Osteocyte (in vitro differentiated cells): ENCODE measurements around the gene MIX23. TPM values are rescaled to one million over a fixed set of nuclear protein-coding genes. Genes with fewer than 3 reads are reported as not detected.

Experiments
- DNase-seq: peaks from one replicate; pipeline ENCODE4 v3.0.0; 2021; ENCODE audit warnings: mixed read lengths; ENCODE audit not compliant: unreplicated experiment; ENCODE audit errors: extremely low spot score
- H3K27ac Mint-ChIP-seq: one replicate; pipeline ENCODE4 v1.8.0; 2021; ENCODE audit warnings: mild to moderate bottlenecking, mixed read lengths; ENCODE audit not compliant: unreplicated experiment
- H3K27me3 Mint-ChIP-seq: one replicate; pipeline ENCODE4 v1.8.0; 2021; ENCODE audit warnings: mixed read lengths; ENCODE audit not compliant: unreplicated experiment
- H3K36me3 Mint-ChIP-seq: one replicate; pipeline ENCODE4 v1.8.0; 2021; ENCODE audit warnings: mixed read lengths; ENCODE audit not compliant: unreplicated experiment
- H3K4me1 Mint-ChIP-seq: one replicate; pipeline ENCODE4 v1.8.0; 2021; ENCODE audit warnings: mixed read lengths; ENCODE audit not compliant: unreplicated experiment
- H3K4me3 Mint-ChIP-seq: one replicate; pipeline ENCODE4 v1.8.0; 2021; ENCODE audit warnings: mild to moderate bottlenecking, moderate library complexity, mixed read lengths; ENCODE audit not compliant: unreplicated experiment
- H3K9me3 Mint-ChIP-seq: one replicate; pipeline ENCODE4 v1.8.0; 2021; ENCODE audit warnings: mixed read lengths; ENCODE audit not compliant: unreplicated experiment
- CTCF ChIP-seq: fragments of 200-600 bp; sonication (generic); IDR thresholded peaks from 2 replicates; pipeline ENCODE4 v1.5.0; 2021; ENCODE audit warnings: antibody characterized with exemption, mild to moderate bottlenecking, moderate library complexity
- total RNA-seq: library from RNA; stranded (reverse); gene quantifications from 2 replicates; pipeline ENCODE4 v1.2.1, GENCODE V29; 2021

The MIX23 gene
- total RNA-seq, 1 donor from 2014 or later, result 18.1 TPM

DNA sequence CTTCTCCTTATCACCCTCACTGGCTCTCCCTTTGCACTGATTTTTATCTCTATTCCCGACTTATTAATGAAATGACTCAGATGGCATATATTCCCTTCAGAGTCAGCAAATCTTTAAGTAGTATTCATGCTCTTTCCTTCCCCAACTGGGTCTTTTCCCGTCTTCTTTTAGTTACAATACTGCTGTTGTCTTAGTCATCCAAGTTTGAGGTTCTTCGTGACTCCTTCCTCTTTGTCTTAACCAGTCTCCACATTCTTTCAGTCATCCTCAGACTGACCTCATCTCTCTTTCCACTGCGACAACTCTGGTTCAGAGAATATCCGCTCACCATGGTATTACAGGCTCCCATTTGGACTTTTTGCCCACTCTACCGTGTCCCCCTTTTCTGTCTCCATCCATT lies 20.5 kb upstream of the MIX23 start:
- Mint-ChIP-seq H3K4me1 (no peaks in the 10 kb centered on the region), H3K9me3 (no peaks in the 10 kb centered on the region), H3K36me3 (peaks cover 22% of the 10 kb centered on the region), H3K27ac (no peak overlapping the region), H3K4me3 (no peak overlapping the region), H3K27me3 (no peaks in the 10 kb centered on the region)
- no peak for DNase-seq
- TF ChIP-seq CTCF, result no peak

DNA sequence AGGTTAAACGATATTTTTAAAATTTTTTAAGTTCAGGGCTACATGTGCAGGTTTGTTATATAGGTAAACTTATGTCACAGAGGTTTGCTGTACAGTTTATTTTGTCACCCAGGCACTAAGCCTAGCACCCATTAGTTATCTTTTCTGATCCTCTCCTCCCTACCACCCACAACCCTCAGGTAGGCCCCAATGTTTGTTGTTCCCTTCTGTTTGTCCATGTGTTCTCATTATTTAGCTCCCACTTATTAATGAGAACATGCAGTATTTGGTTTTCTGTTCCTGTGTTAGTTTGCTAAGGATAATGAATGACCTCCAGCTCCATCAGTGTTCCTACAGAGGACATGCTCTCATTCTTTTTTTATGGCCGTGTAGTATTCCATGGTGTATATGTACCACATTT lies 15.9 kb upstream of the MIX23 start:
- no peak overlapping the region for H3K4me3 Mint-ChIP-seq
- H3K4me1 Mint-ChIP-seq, result peaks cover 1% of the 10 kb centered on the region
- H3K27ac Mint-ChIP-seq, result no peak overlapping the region
- no peaks in the 10 kb centered on the region for H3K9me3 Mint-ChIP-seq
- no peak for TF ChIP-seq CTCF
- peaks cover 18% of the 10 kb centered on the region for H3K36me3 Mint-ChIP-seq
- H3K27me3 Mint-ChIP-seq, result no peaks in the 10 kb centered on the region
- no peak for DNase-seq

- TF ChIP-seq CTCF, result no peak
- Mint-ChIP-seq H3K27ac (no peak overlapping the region), H3K36me3 (peaks cover 12% of the 10 kb centered on the region), H3K4me3 (no peak overlapping the region), H3K4me1 (peaks cover 1% of the 10 kb centered on the region), H3K27me3 (no peaks in the 10 kb centered on the region), H3K9me3 (no peaks in the 10 kb centered on the region)
- DNase-seq, result no peak
Observed at GRCh38 chr3:122397201-122397600, 14.2 kb upstream of the MIX23 start.

DNA sequence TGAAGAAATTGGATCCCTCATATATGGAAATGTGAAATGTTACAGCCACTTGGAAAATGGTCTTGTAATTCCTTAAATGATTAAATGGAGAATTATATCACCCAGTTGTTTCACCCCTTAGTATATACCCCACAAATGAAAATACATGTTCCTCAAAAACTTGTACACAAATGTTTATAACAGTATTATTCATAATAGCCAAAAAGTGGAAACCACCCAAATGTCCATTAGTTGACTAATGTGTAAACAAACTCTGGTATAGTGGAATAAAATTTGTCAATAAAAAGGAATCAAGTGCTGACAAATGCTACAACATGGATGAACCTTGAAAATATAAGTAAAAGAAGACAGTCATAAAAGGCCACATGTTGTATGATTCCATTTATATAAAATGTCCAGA lies 13.5 kb upstream of the MIX23 start:
- H3K4me3 Mint-ChIP-seq, result no peak overlapping the region
- H3K9me3 Mint-ChIP-seq, result no peaks in the 10 kb centered on the region
- peaks cover 1% of the 10 kb centered on the region for H3K4me1 Mint-ChIP-seq
- no peak for TF ChIP-seq CTCF
- no peak for DNase-seq
- no peaks in the 10 kb centered on the region for H3K27me3 Mint-ChIP-seq
- H3K36me3 Mint-ChIP-seq, result peaks cover 12% of the 10 kb centered on the region
- H3K27ac Mint-ChIP-seq, result no peak overlapping the region

GRCh38 chr3:122395582-122395981 lies 12.6 kb upstream of the MIX23 start:
- peaks cover 12% of the 10 kb centered on the region for H3K36me3 Mint-ChIP-seq
- H3K9me3 Mint-ChIP-seq, result no peaks in the 10 kb centered on the region
- TF ChIP-seq CTCF, result no peak
- H3K27me3 Mint-ChIP-seq, result no peaks in the 10 kb centered on the region
- peaks cover 4% of the 10 kb centered on the region for H3K4me1 Mint-ChIP-seq
- DNase-seq, result no peak
- H3K27ac Mint-ChIP-seq, result no peak overlapping the region
- H3K4me3 Mint-ChIP-seq, result no peak overlapping the region
